ENCODE results near the gene GLYAT. TPM values are rescaled to one million over a fixed set of nuclear protein-coding genes. Genes with fewer than 3 reads are reported as not detected.

Gene GLYAT
- total and polyA plus RNA-seq, 2 donors from 2014 or later = 57.8 to 480 TPM

DNA sequence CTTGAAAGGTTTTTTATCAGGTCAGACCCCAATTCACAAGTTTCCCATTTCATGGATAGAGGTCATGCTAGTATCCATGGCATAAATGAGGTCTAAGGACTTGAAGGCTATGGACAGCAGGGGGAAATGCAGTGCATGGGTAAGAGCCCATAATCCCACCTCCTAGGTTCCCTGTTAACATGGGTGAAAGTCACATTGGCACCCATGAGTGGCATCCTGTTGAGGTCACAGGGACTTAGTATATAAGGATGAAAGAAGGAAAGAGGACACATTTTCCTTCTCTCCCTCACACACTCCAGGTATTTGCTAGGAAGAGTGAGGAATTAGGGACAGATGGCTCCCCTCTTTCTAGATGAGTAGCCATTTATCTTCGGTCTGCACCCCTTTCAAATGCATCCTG is 9.4 kb upstream of the GLYAT start:
- intact Hi-C loops (cut with DNase I) = no loop called here
- Histone ChIP-seq H3K9ac (ENCODE audit: low read length in 3 of 3) (no peak overlapping the region), H3K4me3 (ENCODE audit: low read length in 3 of 3) (no peak overlapping the region), H3K36me3 (ENCODE audit: control insufficient read depth in 2 of 3, insufficient read depth in 3 of 3, low read length in 3 of 3) (no peaks in the 10 kb centered on the region), H3K27ac (ENCODE audit: low read depth in 2 of 2, low read length in 2 of 2) (no peak overlapping the region), H3K27me3 (ENCODE audit: control insufficient read depth, insufficient read depth, low read length) (no peaks in the 10 kb centered on the region), H3K4me1 (ENCODE audit: control insufficient read depth in 2 of 3, insufficient read depth in 2 of 3, low read depth in 1 of 3, low read length in 3 of 3) (no peaks in the 10 kb centered on the region), H3K9me3 (ENCODE audit: control insufficient read depth in 2 of 3, insufficient read depth in 1 of 3, low read length in 3 of 3) (peaks cover 0 to 12% (median 6%) of the 10 kb centered on the region in 3 donors)
- FAIRE-seq (no peak), DNase-seq (no peak)
- TF ChIP-seq, protein P1, sequence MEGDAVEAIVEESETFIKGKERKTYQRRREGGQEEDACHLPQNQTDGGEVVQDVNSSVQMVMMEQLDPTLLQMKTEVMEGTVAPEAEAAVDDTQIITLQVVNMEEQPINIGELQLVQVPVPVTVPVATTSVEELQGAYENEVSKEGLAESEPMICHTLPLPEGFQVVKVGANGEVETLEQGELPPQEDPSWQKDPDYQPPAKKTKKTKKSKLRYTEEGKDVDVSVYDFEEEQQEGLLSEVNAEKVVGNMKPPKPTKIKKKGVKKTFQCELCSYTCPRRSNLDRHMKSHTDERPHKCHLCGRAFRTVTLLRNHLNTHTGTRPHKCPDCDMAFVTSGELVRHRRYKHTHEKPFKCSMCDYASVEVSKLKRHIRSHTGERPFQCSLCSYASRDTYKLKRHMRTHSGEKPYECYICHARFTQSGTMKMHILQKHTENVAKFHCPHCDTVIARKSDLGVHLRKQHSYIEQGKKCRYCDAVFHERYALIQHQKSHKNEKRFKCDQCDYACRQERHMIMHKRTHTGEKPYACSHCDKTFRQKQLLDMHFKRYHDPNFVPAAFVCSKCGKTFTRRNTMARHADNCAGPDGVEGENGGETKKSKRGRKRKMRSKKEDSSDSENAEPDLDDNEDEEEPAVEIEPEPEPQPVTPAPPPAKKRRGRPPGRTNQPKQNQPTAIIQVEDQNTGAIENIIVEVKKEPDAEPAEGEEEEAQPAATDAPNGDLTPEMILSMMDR (IDR thresholded peaks at IDR 0.05; ENCODE audit: borderline replicate concordance, extremely low read depth, insufficient read depth) = no peak

DNA sequence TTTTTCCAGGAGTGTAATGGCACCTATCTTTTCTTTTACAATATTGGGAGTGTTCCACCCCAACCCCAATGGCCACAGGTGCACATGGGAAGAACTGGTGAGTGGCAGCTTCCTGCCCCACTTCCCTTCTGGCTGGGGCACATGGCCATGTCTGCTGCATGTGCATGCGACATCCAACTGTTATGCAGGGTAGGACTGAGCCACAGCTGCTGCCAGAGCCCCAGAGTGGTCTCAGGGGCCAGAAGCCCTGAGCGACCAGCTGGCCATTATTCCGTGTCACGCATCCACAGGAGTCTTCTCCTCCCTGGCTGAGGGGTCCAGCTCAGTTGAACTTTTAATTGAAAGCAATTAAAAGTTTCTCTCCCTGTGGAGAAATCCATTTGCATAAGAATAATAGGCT is 8.7 kb upstream of the GLYAT start:
- Histone ChIP-seq H3K4me1 (ENCODE audit: control insufficient read depth in 2 of 3, insufficient read depth in 2 of 3, low read depth in 1 of 3, low read length in 3 of 3) (no peaks in the 10 kb centered on the region), H3K9ac (ENCODE audit: low read length in 3 of 3) (no peak overlapping the region), H3K27ac (ENCODE audit: low read depth in 2 of 2, low read length in 2 of 2) (no peak overlapping the region), H3K4me3 (ENCODE audit: low read length in 3 of 3) (no peak overlapping the region), H3K9me3 (ENCODE audit: control insufficient read depth in 2 of 3, insufficient read depth in 1 of 3, low read length in 3 of 3) (peaks cover 0 to 12% (median 6%) of the 10 kb centered on the region in 3 donors), H3K36me3 (ENCODE audit: control insufficient read depth in 2 of 3, insufficient read depth in 3 of 3, low read length in 3 of 3) (no peaks in the 10 kb centered on the region), H3K27me3 (ENCODE audit: control insufficient read depth, insufficient read depth, low read length) (no peaks in the 10 kb centered on the region)
- DNase-seq = no peak
- intact Hi-C loops (cut with DNase I) = no loop called here
- TF ChIP-seq, protein P1 (IDR thresholded peaks at IDR 0.05; ENCODE audit: borderline replicate concordance, extremely low read depth, insufficient read depth) = no peak
- no peak for FAIRE-seq

DNA sequence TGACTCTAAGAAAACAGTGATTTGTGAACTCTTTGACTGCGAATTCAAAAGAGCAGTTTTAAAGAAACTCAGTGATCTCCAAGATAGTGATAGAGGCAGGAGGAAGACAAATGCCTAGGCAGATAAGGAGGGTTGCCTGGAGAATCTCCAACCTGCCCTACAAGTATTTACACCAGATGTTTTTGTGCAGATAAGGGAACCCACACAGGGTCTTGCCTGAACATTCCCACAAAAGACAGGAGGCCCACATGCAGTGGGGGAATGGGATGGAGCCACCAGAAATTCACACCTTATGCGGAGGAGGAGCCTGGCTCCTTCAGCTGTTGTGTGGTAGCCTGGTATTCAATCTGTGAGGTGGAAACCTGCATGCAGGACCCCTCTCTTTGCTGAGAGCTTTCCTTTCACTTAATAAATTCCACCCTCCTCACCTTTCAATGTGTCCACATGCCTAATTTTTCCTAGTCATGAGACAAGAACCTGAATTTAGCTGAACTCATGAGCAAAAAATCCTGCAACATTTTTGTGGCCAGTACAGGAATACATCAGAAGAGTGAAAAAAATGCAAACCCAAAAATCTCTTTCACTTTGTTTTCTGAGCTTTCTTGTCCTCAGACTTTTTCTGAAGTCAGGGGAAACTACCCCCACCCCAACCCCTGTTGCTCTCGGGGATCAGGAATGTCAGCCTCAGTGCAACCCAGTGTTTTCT is 8.1 kb upstream of the GLYAT start:
- H3K27ac ChIP-seq (ENCODE audit: low read depth in 2 of 2, low read length in 2 of 2) = no peak overlapping the region
- intact Hi-C loops (cut with DNase I) = no loop called here
- H3K9me3 ChIP-seq (ENCODE audit: control insufficient read depth in 2 of 3, insufficient read depth in 1 of 3, low read length in 3 of 3) = peaks cover 0 to 12% (median 6%) of the 10 kb centered on the region in 3 donors
- no peaks in the 10 kb centered on the region for H3K36me3 ChIP-seq (ENCODE audit: control insufficient read depth in 2 of 3, insufficient read depth in 3 of 3, low read length in 3 of 3)
- TF ChIP-seq, protein P1 (IDR thresholded peaks at IDR 0.05; ENCODE audit: borderline replicate concordance, extremely low read depth, insufficient read depth) = no peak
- H3K27me3 ChIP-seq (ENCODE audit: control insufficient read depth, insufficient read depth, low read length) = no peaks in the 10 kb centered on the region
- DNase-seq = no peak
- no peak overlapping the region for H3K9ac ChIP-seq (ENCODE audit: low read length in 3 of 3)
- FAIRE-seq = no peak
- no peaks in the 10 kb centered on the region for H3K4me1 ChIP-seq (ENCODE audit: control insufficient read depth in 2 of 3, insufficient read depth in 2 of 3, low read depth in 1 of 3, low read length in 3 of 3)
- no peak overlapping the region for H3K4me3 ChIP-seq (ENCODE audit: low read length in 3 of 3)

Data from kidney (tissue), 14 donors.